OCI-LY7 (cell line): ENCODE results near the gene DLGAP1. TPM values are rescaled to one million over a fixed set of nuclear protein-coding genes. Genes with fewer than 3 reads are reported as not detected.

Experiments used
- BruUV-seq: library from RNA; stranded (reverse); fragments of 400-500 nt; replicated peaks from 2 replicates; lab custom pipeline; 2021; lab: Mats Ljungman, UMichigan
- CTCF ChIA-PET: fragments of 300-600 bp; sonication (Branson Sonifier 250); formaldehyde crosslinking; loops from one replicate; lab custom pipeline; 2022; ENCODE audit warnings: antibody characterized with exemption; ENCODE audit not compliant: unreplicated experiment; lab: Charles Lee
- POLR2A ChIA-PET: fragments of 300-600 bp; sonication (Branson Sonifier 250); formaldehyde crosslinking; loops from one replicate; lab custom pipeline; 2022; ENCODE audit warnings: antibody characterized with exemption; lab: Charles Lee
- DNase-seq: peaks from one replicate; pipeline ENCODE4 v3.0.0-alpha.2; 2015; ENCODE audit warnings: low spot score
- H2AFZ ChIP-seq: fragments of 200-600 bp; sonication (generic), shearing (Covaris generic); 2 replicates; pipeline ENCODE4 v1.6.1; 2014; ENCODE audit warnings: mild to moderate bottlenecking, antibody characterized with exemption, low read length, moderate library complexity
- H3K27ac ChIP-seq: fragments of 200-600 bp; sonication (generic); 2 replicates; pipeline ENCODE4 v1.5.1; 2014; ENCODE audit warnings: mixed run types, low read depth, mild to moderate bottlenecking, moderate library complexity, low read length, inconsistent platforms; ENCODE audit not compliant: poor library complexity, severe bottlenecking
- H3K36me3 ChIP-seq: fragments of 200-600 bp; sonication (generic); 2 replicates; pipeline ENCODE4 v1.6.1; 2014; ENCODE audit warnings: mild to moderate bottlenecking, antibody characterized with exemption, low read length, moderate library complexity, mixed read lengths; ENCODE audit not compliant: insufficient read depth
- H3K4me1 ChIP-seq: fragments of 200-600 bp; sonication (generic); 2 replicates; pipeline ENCODE4 v1.5.1; 2014; ENCODE audit warnings: mild to moderate bottlenecking, low read length; ENCODE audit not compliant: insufficient read depth, poor library complexity, severe bottlenecking
- H3K4me2 ChIP-seq: fragments of 200-600 bp; sonication (generic); 2 replicates; pipeline ENCODE4 v1.6.1; 2014; ENCODE audit warnings: mild to moderate bottlenecking, low read length
- H3K4me3 ChIP-seq: fragments of 200-600 bp; sonication (generic); 2 replicates; pipeline ENCODE4 v1.5.1; 2014; ENCODE audit warnings: mild to moderate bottlenecking, low read depth, low read length; ENCODE audit not compliant: poor library complexity, severe bottlenecking
- H3K79me2 ChIP-seq: fragments of 200-600 bp; sonication (generic); 2 replicates; pipeline ENCODE4 v1.6.1; 2016; ENCODE audit warnings: low read depth, mild to moderate bottlenecking, low read length, moderate library complexity, mixed read lengths; ENCODE audit not compliant: insufficient read depth
- H3K9me2 ChIP-seq: fragments of 200-600 bp; sonication (generic); 2 replicates; pipeline ENCODE4 v1.6.1; 2016; ENCODE audit warnings: mild to moderate bottlenecking, low read length, mixed read lengths; ENCODE audit not compliant: insufficient read depth
- H3K9me3 ChIP-seq: fragments of 200-600 bp; sonication (generic); 2 replicates; pipeline ENCODE4 v1.6.1; 2014; ENCODE audit warnings: mild to moderate bottlenecking, mixed run types, low read length, mixed read lengths
- H4K20me1 ChIP-seq: fragments of 200-600 bp; sonication (generic); 2 replicates; pipeline ENCODE4 v1.6.1; 2014; ENCODE audit warnings: mild to moderate bottlenecking, antibody characterized with exemption, low read length, moderate library complexity, mixed read lengths; ENCODE audit not compliant: insufficient read depth
- CTCF ChIP-seq: fragments of 200-600 bp; sonication (generic); conservative IDR thresholded peaks from 2 replicates; pipeline ENCODE4 v1.5.1; 2014; ENCODE audit warnings: mild to moderate bottlenecking, antibody characterized with exemption, low read length, moderate library complexity, mixed read lengths
- EZH2phosphoT487 ChIP-seq: fragments of 200-600 bp; sonication (generic); IDR thresholded peaks from 2 replicates; pipeline ENCODE4 v1.6.1; 2018; ENCODE audit warnings: low read depth, borderline replicate concordance, mild to moderate bottlenecking, mixed run types, antibody characterized with exemption, low read length, moderate library complexity, mixed read lengths
- intact Hi-C: fragments of 100-400 bp; cut with micrococcal nuclease; formaldehyde crosslinking; loops from one replicate; pipeline ENCODE4 v1.10.0; 2022; ENCODE audit not compliant: unreplicated experiment
- total RNA-seq, 2 experiments: library from RNA; depleted of rRNA in 1 of 2; stranded (reverse); fragments of >200 nt in 1 of 2; shearing (Covaris generic) in 1 of 2; gene quantifications; 2 replicates each; pipeline ENCODE4 v1.2.3, GENCODE V29; 2014 to 2022

DLGAP1 gene
- total RNA-seq, 2 experiments from 2014 or later: 0.22 TPM; not detected in 1

GRCh38 chr18:3508576-3509549 lies 946.2 kb downstream of the DLGAP1 start:
- Histone ChIP-seq H3K4me2 (no peak overlapping the region), H3K79me2 (no peaks in the 10 kb centered on the region), H3K4me1 (peaks cover 7% of the 10 kb centered on the region), H3K27ac (no peak overlapping the region), H2AFZ (no peak overlapping the region), H4K20me1 (no peaks in the 10 kb centered on the region), H3K4me3 (no peak overlapping the region), H3K36me3 (0 out of 2 replicates have a peak, but pooled peaks cover 6% of the 10 kb centered on the region), H3K9me2 (no peaks in the 10 kb centered on the region), H3K9me3 (no peaks in the 10 kb centered on the region)
- no TSS peak for BruUV-seq
- intact Hi-C loops: no loop called here
- DNase-seq: no peak
- ChIA-PET CTCF (no interaction called here), POLR2A (interaction anchor here (0.6 to 2.3 kb wide), 6 partner anchors 12 to 56 kb away, joined by 3 to 6 read pairs (median 3); no protein-coding TSS in a partner anchor)
- TF ChIP-seq CTCF (no peak), EZH2phosphoT487 (no peak)

DNA sequence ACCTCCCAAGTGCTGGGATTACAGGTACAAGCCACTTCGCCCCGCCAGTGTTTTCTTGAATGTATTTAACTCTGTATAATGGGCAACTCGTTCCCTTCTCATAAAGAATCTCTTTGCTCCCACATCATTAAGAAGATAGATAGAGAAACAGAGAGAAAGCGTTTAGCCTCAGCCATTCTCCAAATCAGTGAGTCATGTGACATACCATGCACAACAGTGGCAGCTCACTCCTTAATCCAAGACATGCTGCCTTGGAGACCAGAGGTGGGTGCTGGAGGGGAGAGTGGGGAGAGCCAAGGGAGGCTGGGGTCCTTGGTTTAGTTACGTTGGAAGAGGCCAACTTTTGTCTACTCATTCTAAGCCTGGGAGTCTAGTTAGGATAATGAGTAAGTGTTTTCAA lies 950.5 kb downstream of the DLGAP1 start:
- no peaks in the 10 kb centered on the region for H3K9me3 ChIP-seq
- ChIA-PET CTCF (no interaction called here), POLR2A (interaction anchor here (1.1 kb wide), 2 partner anchors 18 to 80 kb away, joined by 3 read pairs; no protein-coding TSS in a partner anchor)
- no peak overlapping the region for H2AFZ ChIP-seq
- H3K4me2 ChIP-seq: no peak overlapping the region
- no peak overlapping the region for H3K27ac ChIP-seq
- H3K36me3 ChIP-seq: no peaks in the 10 kb centered on the region; the same call in 1 of the 2 replicates
- BruUV-seq: no TSS peak
- H4K20me1 ChIP-seq: no peaks in the 10 kb centered on the region
- no peaks in the 10 kb centered on the region for H3K9me2 ChIP-seq
- intact Hi-C loops: no loop called here
- H3K4me1 ChIP-seq: peaks cover 6% of the 10 kb centered on the region
- no peak for TF ChIP-seq EZH2phosphoT487
- no peak for TF ChIP-seq CTCF
- peaks cover 19% of the 10 kb centered on the region for H3K79me2 ChIP-seq
- DNase-seq: no peak
- no peak overlapping the region for H3K4me3 ChIP-seq
